Omental fat pad (tissue), 4 donors: Measurements from ENCODE around the gene SEMA6A. TPM values are rescaled to one million over a fixed set of nuclear protein-coding genes. Genes with fewer than 3 reads are reported as not detected.
A peak's percentile ranks its signal among the peaks of the same experiment; 100 is the strongest.

Experiments used
- ATAC-seq: fragments of 150-250 bp; one replicate; pipeline ENCODE4 v1.9.1; 2016; ENCODE audit warnings: mild to moderate bottlenecking, moderate library complexity; ENCODE audit not compliant: low FRiP score
- DNase-seq: peaks from one replicate; pipeline ENCODE4 v3.0.0-alpha.2; 2019; ENCODE audit warnings: low spot score
- total RNA-seq, 4 donors: library from RNA; depleted of rRNA; stranded (reverse); fragments of >200 nt; gene quantifications; one replicate each; pipeline ENCODE4 v1.1.0, GENCODE V29; 2016
- TF ChIP-seq, protein P1 (sequence below), 3 donors: fragments of 450-650 bp; IDR thresholded peaks; one replicate each; pipeline ENCODE4 v1.5.1; 2016 to 2017; ENCODE audit warnings: antibody characterized with exemption in 3 of 3, mild to moderate bottlenecking in 3 of 3, moderate library complexity in 2 of 3

SEMA6A gene
- total RNA-seq, 4 donors from 2014 or later: 21.3 to 70.3 (median 40.9) TPM

DNA sequence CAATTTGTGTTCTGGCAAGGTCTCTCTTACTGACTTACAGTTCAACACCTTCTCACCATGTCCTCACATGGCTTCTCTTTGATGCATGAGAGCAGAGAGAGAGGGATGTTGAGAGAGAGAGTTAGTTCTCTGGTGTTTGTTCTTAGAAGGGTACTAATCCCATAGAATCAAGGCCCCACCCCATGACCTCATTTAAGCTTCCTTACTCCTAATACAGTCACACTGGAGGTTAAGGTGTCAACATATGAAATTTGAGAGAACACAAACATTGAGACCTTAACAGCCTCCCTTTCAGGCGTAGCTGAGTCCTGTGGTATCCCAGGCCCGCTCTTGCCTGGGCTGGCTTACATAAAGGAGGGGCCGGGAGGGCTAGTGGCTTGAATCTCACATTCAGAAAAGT, 10.6 kb upstream of the SEMA6A start:
- TF ChIP-seq, protein P1, sequence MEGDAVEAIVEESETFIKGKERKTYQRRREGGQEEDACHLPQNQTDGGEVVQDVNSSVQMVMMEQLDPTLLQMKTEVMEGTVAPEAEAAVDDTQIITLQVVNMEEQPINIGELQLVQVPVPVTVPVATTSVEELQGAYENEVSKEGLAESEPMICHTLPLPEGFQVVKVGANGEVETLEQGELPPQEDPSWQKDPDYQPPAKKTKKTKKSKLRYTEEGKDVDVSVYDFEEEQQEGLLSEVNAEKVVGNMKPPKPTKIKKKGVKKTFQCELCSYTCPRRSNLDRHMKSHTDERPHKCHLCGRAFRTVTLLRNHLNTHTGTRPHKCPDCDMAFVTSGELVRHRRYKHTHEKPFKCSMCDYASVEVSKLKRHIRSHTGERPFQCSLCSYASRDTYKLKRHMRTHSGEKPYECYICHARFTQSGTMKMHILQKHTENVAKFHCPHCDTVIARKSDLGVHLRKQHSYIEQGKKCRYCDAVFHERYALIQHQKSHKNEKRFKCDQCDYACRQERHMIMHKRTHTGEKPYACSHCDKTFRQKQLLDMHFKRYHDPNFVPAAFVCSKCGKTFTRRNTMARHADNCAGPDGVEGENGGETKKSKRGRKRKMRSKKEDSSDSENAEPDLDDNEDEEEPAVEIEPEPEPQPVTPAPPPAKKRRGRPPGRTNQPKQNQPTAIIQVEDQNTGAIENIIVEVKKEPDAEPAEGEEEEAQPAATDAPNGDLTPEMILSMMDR (IDR thresholded peaks at IDR 0.05): no peak
- ATAC-seq (no peak), DNase-seq (no peak)

DNA sequence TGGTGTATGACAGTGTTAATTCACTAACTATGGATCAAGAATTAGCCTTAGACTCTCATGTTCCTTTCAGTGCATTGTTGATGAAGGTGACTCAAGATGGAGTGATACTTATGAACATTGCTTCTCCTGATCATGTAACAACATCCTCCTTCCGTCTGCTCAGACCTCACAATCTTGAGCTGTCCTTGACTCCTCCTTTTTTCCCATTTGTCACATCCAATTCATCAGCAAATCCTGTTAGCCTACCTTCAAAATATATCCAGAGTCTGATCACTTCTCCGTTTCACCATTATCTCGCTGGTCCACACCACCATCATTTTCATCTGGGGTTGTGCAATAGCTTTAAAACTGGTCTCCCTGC, 9.2 kb upstream of the SEMA6A start:
- TF ChIP-seq, protein P1 (IDR thresholded peaks at IDR 0.05): no peak
- no peak for ATAC-seq
- DNase-seq: no peak

DNA sequence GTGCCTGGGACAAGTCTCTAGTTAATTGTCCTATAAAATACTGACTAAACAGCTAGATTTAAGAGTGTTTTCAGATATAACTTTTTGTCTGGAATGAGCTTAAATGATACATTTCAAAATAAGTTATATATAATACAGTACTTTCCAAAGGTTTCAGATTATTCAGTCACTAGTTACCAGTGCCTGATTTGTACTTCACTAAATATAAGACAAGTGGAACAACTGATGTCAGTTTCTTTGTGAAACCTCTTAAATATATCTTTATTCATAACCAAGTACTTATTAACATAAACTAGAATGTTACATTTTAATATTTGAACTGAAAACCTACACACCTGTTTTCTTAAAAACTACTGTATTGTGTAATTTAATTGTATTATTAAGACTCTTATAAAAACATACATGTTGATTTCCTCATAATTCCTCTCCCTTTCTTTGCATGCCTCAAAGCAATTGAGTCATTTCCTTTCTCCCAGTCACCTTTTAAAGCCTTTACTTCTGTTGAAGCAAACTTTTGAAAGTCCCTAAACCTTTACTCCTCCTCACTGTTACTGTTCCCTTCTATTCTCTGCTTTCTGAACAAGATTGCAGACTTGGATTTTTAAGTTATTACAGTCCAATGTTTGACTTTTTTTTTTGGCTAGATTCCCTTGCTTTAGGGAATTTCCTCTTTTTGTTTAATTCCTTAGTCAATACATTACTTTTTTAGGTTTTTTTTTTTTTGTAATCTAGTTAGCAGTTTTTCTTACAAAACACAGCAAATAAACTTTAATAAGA, 8.7 kb upstream of the SEMA6A start:
- TF ChIP-seq, protein P1 (IDR thresholded peaks at IDR 0.05): no peak
- no peak for DNase-seq
- peak; percentile 59 for ATAC-seq

DNA sequence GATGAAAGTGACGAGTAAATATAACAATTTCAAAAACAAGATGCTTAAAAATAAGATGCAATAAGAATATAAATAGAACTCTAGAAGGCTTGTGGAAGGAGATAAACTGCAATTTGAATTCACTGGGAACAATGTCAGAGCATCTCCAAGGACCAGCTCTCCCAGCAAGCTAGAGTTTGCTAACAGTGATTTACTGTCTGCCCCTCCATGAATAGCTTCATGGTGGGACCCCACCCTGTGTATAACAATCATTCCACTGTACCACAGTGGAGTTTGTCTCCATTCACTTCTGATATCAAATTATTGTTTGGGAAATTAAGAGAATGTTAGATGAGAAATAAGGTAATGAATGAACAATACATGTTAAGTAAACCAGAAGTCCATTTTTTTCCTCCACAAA, 7.3 kb upstream of the SEMA6A start:
- ATAC-seq (no peak), DNase-seq (no peak)
- TF ChIP-seq, protein P1 (IDR thresholded peaks at IDR 0.05): no peak

DNA sequence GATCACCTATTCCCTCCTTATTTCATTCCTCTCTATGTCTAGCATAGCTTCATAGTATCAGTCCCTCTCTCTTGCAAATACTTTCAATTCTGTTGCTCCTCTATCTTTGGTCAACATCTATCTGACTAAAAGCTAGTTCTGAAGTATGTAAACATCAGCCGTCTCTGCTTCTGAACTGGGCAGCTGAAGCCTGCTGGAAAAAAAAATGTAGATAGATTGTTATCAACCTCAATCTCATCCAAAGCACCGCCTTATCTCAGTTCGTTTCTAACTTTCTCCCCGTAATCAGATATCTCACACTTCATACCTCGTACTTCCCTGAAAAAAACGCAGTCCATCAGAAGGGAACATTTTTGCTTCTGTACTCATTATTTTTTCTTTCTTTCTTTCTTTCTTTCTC, 4.5 kb upstream of the SEMA6A start:
- TF ChIP-seq, protein P1 (IDR thresholded peaks at IDR 0.05): no peak
- DNase-seq (no peak), ATAC-seq (no peak)

DNA sequence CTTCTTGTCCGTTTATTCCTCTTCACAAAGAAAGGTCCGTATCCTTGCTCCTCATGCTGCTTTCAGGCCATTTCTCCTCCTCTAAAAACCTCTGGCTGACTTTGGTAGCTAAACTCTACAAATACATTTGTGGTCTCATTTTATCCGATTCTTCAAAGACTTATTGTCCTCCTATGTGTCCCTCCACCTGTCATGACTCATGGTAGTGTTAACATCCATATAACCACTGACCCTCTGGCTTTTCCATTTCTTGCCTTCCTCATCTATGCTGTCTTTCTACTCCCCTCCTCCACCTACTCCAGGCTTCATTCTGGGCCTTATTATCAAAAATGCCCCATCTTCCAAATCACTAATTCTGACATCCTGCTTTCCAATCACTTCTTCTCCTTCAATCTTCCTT, 4.1 kb upstream of the SEMA6A start:
- ATAC-seq (no peak), DNase-seq (no peak)
- TF ChIP-seq, protein P1 (IDR thresholded peaks at IDR 0.05): no peak

DNA sequence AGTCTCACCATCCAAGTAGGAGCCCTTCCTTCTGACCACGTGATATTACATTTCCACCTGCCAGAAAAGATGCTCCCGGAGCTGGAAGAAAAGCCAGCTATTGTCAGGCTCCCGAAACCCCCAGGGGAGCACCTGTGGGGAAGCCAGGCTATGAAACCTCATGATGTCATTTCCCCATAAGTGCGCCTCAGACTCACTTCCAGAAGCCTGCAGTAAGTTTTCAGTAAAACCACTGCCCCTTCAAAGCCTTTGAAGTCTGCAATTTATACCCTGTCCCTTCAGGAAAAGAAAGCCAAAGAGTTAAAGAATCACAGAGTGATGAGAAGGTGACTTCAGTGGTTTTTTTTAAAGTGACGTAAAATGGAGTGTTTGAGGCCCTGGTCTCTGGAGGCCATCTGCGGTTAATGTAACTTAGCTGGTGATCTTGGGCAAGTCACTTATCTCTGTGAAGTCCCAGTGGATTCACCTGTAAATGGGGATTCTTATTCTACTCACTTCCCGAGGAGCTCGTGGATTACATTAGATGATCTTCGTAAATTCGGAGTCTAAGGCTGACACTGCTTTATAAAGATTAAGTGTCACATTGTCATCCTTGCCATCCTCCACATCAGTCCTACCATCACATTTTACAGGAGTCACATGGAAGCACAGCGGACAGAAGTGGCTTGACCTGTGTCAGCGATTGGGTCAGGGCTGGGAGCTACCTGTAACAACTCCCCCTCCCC, 2.6 kb upstream of the SEMA6A start:
- DNase-seq (no peak), ATAC-seq (no peak)
- TF ChIP-seq, protein P1 (IDR thresholded peaks at IDR 0.05): no peak
